ENCODE data around the gene LDB1. TPM values are rescaled to one million over a fixed set of nuclear protein-coding genes. Genes with fewer than 3 reads are reported as not detected.

The LDB1 gene
- total RNA-seq, 1 experiment from 2014 or later = 63.9 TPM

- H3K36me3 ChIP-seq (ENCODE audit: control insufficient read depth in 1 of 2, insufficient read depth in 2 of 2, low read length in 2 of 2) = 0 out of 4 replicates have a peak, but pooled peaks cover 0 to 2% of the 10 kb centered on the region in 2 experiments
- ChIA-PET POLR2A (interaction anchor here (1.3 to 2.4 kb wide), 2 partner anchors 11 to 13 kb away, joined by 3 to 10 read pairs; partner anchors contain the start of gene ARMH3), CTCF (interaction anchor here (0.9 to 2.9 kb wide), 3 partner anchors 59 to 229 kb away, joined by 3 to 14 read pairs (median 7); no protein-coding TSS in a partner anchor), RAD21 (ENCODE audit: low non-redundant PET in 1 of 2, low total read pairs in 2 of 2, uncharacterized antibody in 2 of 2, unreplicated experiment in 2 of 2) (no interaction called here)
- no TSS peak for BruUV-seq (replicated peaks)
- no peaks in the 10 kb centered on the region for H3K9me2 ChIP-seq (ENCODE audit: insufficient read depth)
- H4K20me1 ChIP-seq (ENCODE audit: insufficient read depth) = no peaks in the 10 kb centered on the region
- no peak for TF ChIP-seq YY1 (IDR thresholded peaks at IDR 0.05; ENCODE audit: extremely low read depth, insufficient replicate concordance, low read depth, low read length)
- TF ChIP-seq POLR2AphosphoS5 (IDR thresholded peaks at IDR 0.05; ENCODE audit: low read depth, low read length) = 0 out of 2 replicates have a peak, but pooled peaks have one; percentile 8
- no peak for TF ChIP-seq REST (IDR thresholded peaks at IDR 0.05; ENCODE audit: low read depth)
- H3K9ac ChIP-seq (ENCODE audit: low read length) = no peak overlapping the region
- no peak overlapping the region for H2AFZ ChIP-seq (ENCODE audit: low read depth, low read length, poor library complexity, severe bottlenecking)
- H3K4me1 ChIP-seq (ENCODE audit: control insufficient read depth in 1 of 2, insufficient read depth in 2 of 2, low read length in 2 of 2) = peaks cover 17 to 27% of the 10 kb centered on the region in 2 experiments
- no peak for DNase-seq (ENCODE audit: low read depth, low spot score)
- H3K4me3 ChIP-seq (replicated peaks in 1 of 2; ENCODE audit: low read depth in 1 of 2, low read length in 2 of 2) = no peak overlapping the region
- intact Hi-C loops (cut with micrococcal nuclease) = no loop called here
- H3K9me3 ChIP-seq (ENCODE audit: control insufficient read depth in 1 of 2, insufficient read depth in 1 of 2, low read depth in 1 of 2, low read length in 2 of 2) = no peaks in the 10 kb centered on the region
- H3K27me3 ChIP-seq (ENCODE audit: insufficient read depth, low read length) = no peaks in the 10 kb centered on the region
- H3K4me2 ChIP-seq (ENCODE audit: low read length) = no peak overlapping the region
- H3K79me2 ChIP-seq (ENCODE audit: insufficient read depth, low read length) = peaks cover 31% of the 10 kb centered on the region
- ATAC-seq = no peak
- no peak overlapping the region for H3K27ac ChIP-seq (ENCODE audit: low read depth, low read length)
Measured at GRCh38 chr10:102069071-102069470, 51.1 kb downstream of the LDB1 start.

- 0 out of 4 replicates have a peak, but pooled peaks cover 0 to 2% of the 10 kb centered on the region in 2 experiments for H3K36me3 ChIP-seq (ENCODE audit: control insufficient read depth in 1 of 2, insufficient read depth in 2 of 2, low read length in 2 of 2)
- no peaks in the 10 kb centered on the region for H3K27me3 ChIP-seq (ENCODE audit: insufficient read depth, low read length)
- POLR2A ChIA-PET = interaction anchor here (1.0 to 2.4 kb wide), 2 partner anchors 10 to 14 kb away, joined by 3 to 10 read pairs; no protein-coding TSS in a partner anchor
- peaks cover 31% of the 10 kb centered on the region for H3K79me2 ChIP-seq (ENCODE audit: insufficient read depth, low read length)
- no peaks in the 10 kb centered on the region for H3K9me2 ChIP-seq (ENCODE audit: insufficient read depth)
- intact Hi-C loops (cut with micrococcal nuclease) = no loop called here
- H3K9me3 ChIP-seq (ENCODE audit: control insufficient read depth in 1 of 2, insufficient read depth in 1 of 2, low read depth in 1 of 2, low read length in 2 of 2) = no peaks in the 10 kb centered on the region
- no peaks in the 10 kb centered on the region for H4K20me1 ChIP-seq (ENCODE audit: insufficient read depth)
- RAD21 ChIA-PET (ENCODE audit: low non-redundant PET in 1 of 2, low total read pairs in 2 of 2, uncharacterized antibody in 2 of 2, unreplicated experiment in 2 of 2) = no interaction called here
- H3K9ac ChIP-seq (ENCODE audit: low read length) = no peak overlapping the region
- no peak overlapping the region for H3K4me3 ChIP-seq (replicated peaks in 1 of 2; ENCODE audit: low read depth in 1 of 2, low read length in 2 of 2)
- H3K4me2 ChIP-seq (ENCODE audit: low read length) = no peak overlapping the region
- CTCF ChIA-PET = interaction anchor here (0.9 to 2.9 kb wide), 2 partner anchors 58 to 228 kb away, joined by 3 to 14 read pairs; no protein-coding TSS in a partner anchor
- DNase-seq (ENCODE audit: low read depth, low spot score) (no peak), ATAC-seq (no peak)
- no peak overlapping the region for H2AFZ ChIP-seq (ENCODE audit: low read depth, low read length, poor library complexity, severe bottlenecking)
- H3K4me1 ChIP-seq (ENCODE audit: control insufficient read depth in 1 of 2, insufficient read depth in 2 of 2, low read length in 2 of 2) = peaks cover 17 to 28% of the 10 kb centered on the region in 2 experiments
- BruUV-seq (replicated peaks) = no TSS peak
- H3K27ac ChIP-seq (ENCODE audit: low read depth, low read length) = no peak overlapping the region
- no peak for TF ChIP-seq CTCF (IDR thresholded peaks at IDR 0.05 in 2 of 3, conservative IDR thresholded peaks at IDR 0.05 in 1 of 3; ENCODE audit: borderline replicate concordance in 1 of 3, insufficient read depth in 1 of 3, low read depth in 2 of 3, low read length in 2 of 3)
- no peak for TF ChIP-seq EGR1 (IDR thresholded peaks at IDR 0.05; ENCODE audit: low read depth)
- no peak for TF ChIP-seq CEBPB (IDR thresholded peaks at IDR 0.05; ENCODE audit: low read depth)
- no peak for TF ChIP-seq REST (IDR thresholded peaks at IDR 0.05; ENCODE audit: low read depth)
- no peak for TF ChIP-seq RAD21 (IDR thresholded peaks at IDR 0.05; ENCODE audit: low read depth)
- no peak for TF ChIP-seq POLR2A (IDR thresholded peaks at IDR 0.05; ENCODE audit: borderline replicate concordance, extremely low read depth, insufficient read depth, insufficient read length)
- TF ChIP-seq SIN3A (IDR thresholded peaks at IDR 0.05; ENCODE audit: low read depth) = no peak
- TF ChIP-seq ELF1 (IDR thresholded peaks at IDR 0.05; ENCODE audit: borderline replicate concordance, low read depth) = no peak
Measured at GRCh38 chr10:102068216-102068615, 52.0 kb downstream of the LDB1 start.

Measured in HCT116 (cell line).